ENCODE data around the gene FOXO6.

DNA sequence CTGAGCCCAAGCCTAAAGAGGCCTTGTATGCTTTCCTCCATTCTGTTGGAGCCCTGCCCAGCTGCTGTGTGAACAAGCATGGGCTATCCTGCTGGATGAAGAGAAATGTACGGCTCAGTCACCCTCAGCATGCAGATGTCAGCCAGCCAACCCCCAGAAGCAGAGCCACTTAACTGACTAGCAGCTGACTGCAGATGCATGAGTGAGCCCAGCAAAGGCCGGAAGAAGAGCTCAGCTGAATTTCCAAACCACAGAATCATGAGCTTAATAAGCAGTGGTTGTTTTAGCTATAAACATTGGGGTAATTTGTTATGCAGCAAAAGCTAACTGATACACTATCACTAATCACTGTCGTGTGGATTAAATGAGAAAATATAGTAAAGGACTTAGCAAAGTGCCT, 39.0 kb downstream of the FOXO6 start:
- TF ChIP-seq, protein P1, sequence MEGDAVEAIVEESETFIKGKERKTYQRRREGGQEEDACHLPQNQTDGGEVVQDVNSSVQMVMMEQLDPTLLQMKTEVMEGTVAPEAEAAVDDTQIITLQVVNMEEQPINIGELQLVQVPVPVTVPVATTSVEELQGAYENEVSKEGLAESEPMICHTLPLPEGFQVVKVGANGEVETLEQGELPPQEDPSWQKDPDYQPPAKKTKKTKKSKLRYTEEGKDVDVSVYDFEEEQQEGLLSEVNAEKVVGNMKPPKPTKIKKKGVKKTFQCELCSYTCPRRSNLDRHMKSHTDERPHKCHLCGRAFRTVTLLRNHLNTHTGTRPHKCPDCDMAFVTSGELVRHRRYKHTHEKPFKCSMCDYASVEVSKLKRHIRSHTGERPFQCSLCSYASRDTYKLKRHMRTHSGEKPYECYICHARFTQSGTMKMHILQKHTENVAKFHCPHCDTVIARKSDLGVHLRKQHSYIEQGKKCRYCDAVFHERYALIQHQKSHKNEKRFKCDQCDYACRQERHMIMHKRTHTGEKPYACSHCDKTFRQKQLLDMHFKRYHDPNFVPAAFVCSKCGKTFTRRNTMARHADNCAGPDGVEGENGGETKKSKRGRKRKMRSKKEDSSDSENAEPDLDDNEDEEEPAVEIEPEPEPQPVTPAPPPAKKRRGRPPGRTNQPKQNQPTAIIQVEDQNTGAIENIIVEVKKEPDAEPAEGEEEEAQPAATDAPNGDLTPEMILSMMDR (IDR thresholded peaks at IDR 0.05): no peak
- no peak for TF ChIP-seq EZH2 (IDR thresholded peaks at IDR 0.05; ENCODE audit: borderline replicate concordance, insufficient read depth, low read depth, low read length, poor library complexity, severe bottlenecking)

All from B cell (primary cell).